ENCODE measurements around the gene IL18R1.

IL18R1 gene

DNA sequence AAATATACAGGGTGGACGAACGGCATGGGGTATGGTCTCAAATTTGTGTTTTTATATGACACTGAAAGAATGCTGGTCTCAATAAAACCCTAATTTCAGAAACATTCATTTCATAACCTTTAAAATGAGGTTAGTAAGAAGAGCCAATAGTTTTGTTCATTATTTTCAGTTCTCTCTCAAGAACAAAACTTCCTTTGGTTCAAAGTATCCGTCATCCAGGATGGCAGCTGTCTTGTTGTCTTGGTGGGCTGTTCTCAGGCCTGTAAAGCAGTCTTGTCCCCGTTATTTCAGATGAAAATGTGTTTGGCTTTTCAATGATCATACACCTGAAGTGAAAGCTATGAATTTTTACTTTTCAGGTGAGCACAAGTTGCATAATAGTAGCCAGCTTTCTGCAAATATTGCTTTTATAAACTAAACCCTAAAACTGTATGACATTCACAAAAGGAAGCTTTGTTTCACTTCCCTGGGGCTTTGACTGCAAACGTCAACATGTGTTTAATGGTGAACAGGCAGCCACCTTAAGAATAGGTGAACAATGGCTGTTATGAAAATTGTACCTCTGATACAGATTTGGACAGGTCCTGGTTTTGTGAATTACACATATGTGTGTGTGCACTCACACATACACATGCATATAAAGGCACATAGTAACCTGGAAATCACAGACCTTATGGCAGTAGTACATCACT lies 70.0 kb downstream of the IL18R1 start:
- DNase-seq (ENCODE audit: low spot score) (no peak), ATAC-seq (ENCODE audit: low read depth) (no peak)
- H3K4me1 ChIP-seq (ENCODE audit: insufficient read depth, poor library complexity, severe bottlenecking) = no peaks in the 10 kb centered on the region
- no peak overlapping the region for H3K27ac ChIP-seq (ENCODE audit: poor library complexity, severe bottlenecking)
- no peaks in the 10 kb centered on the region for H3K9me3 ChIP-seq (ENCODE audit: severe bottlenecking)
- H3K27me3 ChIP-seq (ENCODE audit: insufficient read depth, poor library complexity, severe bottlenecking) = peaks cover 3% of the 10 kb centered on the region
- no peak overlapping the region for H3K4me3 ChIP-seq (ENCODE audit: severe bottlenecking)
- TF ChIP-seq, protein P1, sequence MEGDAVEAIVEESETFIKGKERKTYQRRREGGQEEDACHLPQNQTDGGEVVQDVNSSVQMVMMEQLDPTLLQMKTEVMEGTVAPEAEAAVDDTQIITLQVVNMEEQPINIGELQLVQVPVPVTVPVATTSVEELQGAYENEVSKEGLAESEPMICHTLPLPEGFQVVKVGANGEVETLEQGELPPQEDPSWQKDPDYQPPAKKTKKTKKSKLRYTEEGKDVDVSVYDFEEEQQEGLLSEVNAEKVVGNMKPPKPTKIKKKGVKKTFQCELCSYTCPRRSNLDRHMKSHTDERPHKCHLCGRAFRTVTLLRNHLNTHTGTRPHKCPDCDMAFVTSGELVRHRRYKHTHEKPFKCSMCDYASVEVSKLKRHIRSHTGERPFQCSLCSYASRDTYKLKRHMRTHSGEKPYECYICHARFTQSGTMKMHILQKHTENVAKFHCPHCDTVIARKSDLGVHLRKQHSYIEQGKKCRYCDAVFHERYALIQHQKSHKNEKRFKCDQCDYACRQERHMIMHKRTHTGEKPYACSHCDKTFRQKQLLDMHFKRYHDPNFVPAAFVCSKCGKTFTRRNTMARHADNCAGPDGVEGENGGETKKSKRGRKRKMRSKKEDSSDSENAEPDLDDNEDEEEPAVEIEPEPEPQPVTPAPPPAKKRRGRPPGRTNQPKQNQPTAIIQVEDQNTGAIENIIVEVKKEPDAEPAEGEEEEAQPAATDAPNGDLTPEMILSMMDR (IDR thresholded peaks at IDR 0.05; ENCODE audit: poor library complexity, severe bottlenecking) = no peak
- H3K36me3 ChIP-seq (ENCODE audit: low read depth) = no peaks in the 10 kb centered on the region

DNA sequence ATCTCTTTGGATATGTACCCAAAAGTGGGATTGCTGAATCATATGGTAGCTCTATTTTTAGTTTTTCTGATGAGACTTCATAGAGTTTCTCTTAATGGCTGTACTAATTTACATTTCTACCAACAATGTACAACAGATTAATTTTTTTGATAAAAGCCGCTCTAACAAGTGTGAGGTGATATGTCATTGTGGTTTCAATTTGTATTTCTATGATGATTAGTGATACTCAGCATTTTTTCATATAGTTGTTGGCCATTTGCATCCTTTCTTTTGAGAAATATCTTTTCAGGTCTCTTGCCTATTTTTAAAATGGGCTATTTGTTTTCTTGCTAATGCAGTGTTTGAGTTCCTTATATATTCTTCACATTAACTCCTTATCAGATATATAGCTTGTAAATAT lies 71.7 kb downstream of the IL18R1 start:
- Histone ChIP-seq H3K9me3 (ENCODE audit: severe bottlenecking) (no peaks in the 10 kb centered on the region), H3K27ac (ENCODE audit: poor library complexity, severe bottlenecking) (no peak overlapping the region), H3K27me3 (ENCODE audit: insufficient read depth, poor library complexity, severe bottlenecking) (peaks cover 3% of the 10 kb centered on the region), H3K36me3 (ENCODE audit: low read depth) (no peaks in the 10 kb centered on the region), H3K4me1 (ENCODE audit: insufficient read depth, poor library complexity, severe bottlenecking) (no peaks in the 10 kb centered on the region), H3K4me3 (ENCODE audit: severe bottlenecking) (no peak overlapping the region)
- TF ChIP-seq, protein P1 (IDR thresholded peaks at IDR 0.05; ENCODE audit: poor library complexity, severe bottlenecking) = no peak
- no peak for DNase-seq (ENCODE audit: low spot score)
- no peak for ATAC-seq (ENCODE audit: low read depth)

DNA sequence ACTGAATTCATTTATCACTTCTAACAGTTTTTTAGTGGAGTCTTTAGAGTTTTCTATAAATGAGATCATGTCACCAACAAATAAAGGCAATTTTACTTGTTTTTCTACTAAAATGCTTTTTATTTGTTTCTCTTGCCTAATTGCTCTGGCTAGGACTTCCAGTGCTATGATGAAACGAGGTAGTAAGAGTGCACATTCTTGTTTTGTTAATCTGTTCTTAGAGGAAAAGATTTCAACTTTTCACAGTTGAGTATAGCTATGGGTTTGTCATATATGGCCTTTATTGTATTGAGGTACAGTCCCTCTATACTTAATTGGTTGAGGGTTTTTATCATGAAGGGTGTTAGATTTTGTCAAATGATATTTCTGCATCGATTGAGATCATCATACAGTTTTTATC lies 73.0 kb downstream of the IL18R1 start:
- Histone ChIP-seq H3K4me1 (ENCODE audit: insufficient read depth, poor library complexity, severe bottlenecking) (no peaks in the 10 kb centered on the region), H3K36me3 (ENCODE audit: low read depth) (no peaks in the 10 kb centered on the region), H3K4me3 (ENCODE audit: severe bottlenecking) (no peak overlapping the region), H3K27ac (ENCODE audit: poor library complexity, severe bottlenecking) (no peak overlapping the region), H3K9me3 (ENCODE audit: severe bottlenecking) (no peaks in the 10 kb centered on the region), H3K27me3 (ENCODE audit: insufficient read depth, poor library complexity, severe bottlenecking) (peaks cover 3% of the 10 kb centered on the region)
- TF ChIP-seq, protein P1 (IDR thresholded peaks at IDR 0.05; ENCODE audit: poor library complexity, severe bottlenecking) = no peak
- no peak for DNase-seq (ENCODE audit: low spot score)
- no peak for ATAC-seq (ENCODE audit: low read depth)

DNA sequence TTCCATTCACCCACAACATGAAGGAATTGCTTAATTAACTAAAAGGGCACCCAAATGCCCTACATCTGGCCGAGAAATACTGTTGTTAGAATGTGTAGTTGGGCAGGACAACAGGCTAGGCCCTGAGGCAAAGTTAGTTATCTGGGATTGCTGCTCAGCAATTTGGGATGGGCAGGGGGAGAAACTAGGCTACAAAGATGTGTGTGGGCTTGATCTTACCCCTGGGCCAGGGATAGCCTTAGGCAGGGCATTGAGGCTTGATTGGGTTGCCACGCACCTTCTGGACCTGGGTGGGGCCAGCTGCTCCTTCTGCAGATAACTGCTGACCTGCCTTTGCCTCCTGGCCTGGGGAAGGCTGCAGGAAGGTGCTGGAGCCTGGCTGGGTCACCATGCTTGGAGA lies 76.8 kb downstream of the IL18R1 start:
- no peaks in the 10 kb centered on the region for H3K36me3 ChIP-seq (ENCODE audit: low read depth)
- H3K27ac ChIP-seq (ENCODE audit: poor library complexity, severe bottlenecking) = no peak overlapping the region
- TF ChIP-seq, protein P1 (IDR thresholded peaks at IDR 0.05; ENCODE audit: poor library complexity, severe bottlenecking) = no peak
- ATAC-seq (ENCODE audit: low read depth) = no peak
- no peak for DNase-seq (ENCODE audit: low spot score)
- no peaks in the 10 kb centered on the region for H3K9me3 ChIP-seq (ENCODE audit: severe bottlenecking)
- H3K4me1 ChIP-seq (ENCODE audit: insufficient read depth, poor library complexity, severe bottlenecking) = no peaks in the 10 kb centered on the region
- no peak overlapping the region for H3K4me3 ChIP-seq (ENCODE audit: severe bottlenecking)
- peaks cover 3% of the 10 kb centered on the region for H3K27me3 ChIP-seq (ENCODE audit: insufficient read depth, poor library complexity, severe bottlenecking)

DNA sequence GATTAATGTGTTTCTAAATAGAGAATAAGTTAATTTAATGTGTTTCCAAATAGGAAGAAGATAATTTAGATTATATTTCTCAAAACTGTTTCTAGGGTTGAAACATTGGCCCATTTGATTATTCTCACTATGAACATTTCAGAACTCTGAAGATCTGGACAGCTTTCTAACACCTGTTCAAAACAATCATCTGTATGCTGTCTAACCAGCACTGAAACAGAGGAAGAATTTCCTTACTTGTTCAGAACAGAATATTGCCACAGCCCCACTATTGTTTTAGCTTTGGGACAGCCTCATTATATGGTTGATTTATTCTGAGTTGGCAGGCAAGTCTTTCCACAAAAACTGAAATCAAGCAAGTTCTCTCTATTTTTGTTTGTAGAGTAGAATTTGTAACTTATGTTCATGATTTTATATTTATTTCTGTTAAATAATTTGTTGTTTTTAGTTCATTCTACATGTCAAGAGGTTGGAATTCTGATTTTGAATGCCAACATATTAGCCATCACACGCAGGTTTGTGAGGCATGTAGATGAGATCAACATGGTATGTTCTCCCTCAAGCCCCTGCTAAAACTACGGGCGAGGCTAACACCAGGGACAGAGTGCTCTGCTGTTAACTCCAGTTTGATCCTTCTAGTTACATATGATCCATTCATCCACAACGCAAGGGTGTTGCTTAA lies 78.5 kb downstream of the IL18R1 start:
- ATAC-seq (ENCODE audit: low read depth) = no peak
- H3K27ac ChIP-seq (ENCODE audit: poor library complexity, severe bottlenecking) = no peak overlapping the region

More for the DNA sequence above, 78.5 kb downstream of the IL18R1 start:
- no peak for DNase-seq (ENCODE audit: low spot score)
- no peaks in the 10 kb centered on the region for H3K4me1 ChIP-seq (ENCODE audit: insufficient read depth, poor library complexity, severe bottlenecking)
- no peaks in the 10 kb centered on the region for H3K27me3 ChIP-seq (ENCODE audit: insufficient read depth, poor library complexity, severe bottlenecking)
- H3K9me3 ChIP-seq (ENCODE audit: severe bottlenecking) = no peaks in the 10 kb centered on the region
- no peak overlapping the region for H3K4me3 ChIP-seq (ENCODE audit: severe bottlenecking)
- no peaks in the 10 kb centered on the region for H3K36me3 ChIP-seq (ENCODE audit: low read depth)
- TF ChIP-seq, protein P1 (IDR thresholded peaks at IDR 0.05; ENCODE audit: poor library complexity, severe bottlenecking) = no peak
